ENCODE data around the gene RHPN2.
"Not testable (repeated sequence)": the region's sequence is repeated elsewhere in the genome, so short reads cannot be mapped to it uniquely, and the experiment has no call there.

The RHPN2 gene

GRCh38 chr19:33000510-33000909 lies 64.2 kb downstream of the RHPN2 start:
- H4K20me1 ChIP-seq (ENCODE audit: control insufficient read depth, insufficient read depth, low read depth, low read length): no peaks in the 10 kb centered on the region
- no peaks in the 10 kb centered on the region for H3K4me1 ChIP-seq (ENCODE audit: control insufficient read depth, low read length)
- H3K9me2 ChIP-seq (replicated peaks; ENCODE audit: control insufficient read depth, low read length): no peaks in the 10 kb centered on the region
- no peak overlapping the region for H3K4me3 ChIP-seq (ENCODE audit: low read length)
- H3K36me3 ChIP-seq (ENCODE audit: control insufficient read depth, low read length): no peaks in the 10 kb centered on the region
- TF ChIP-seq EZH2phosphoT487 (IDR thresholded peaks at IDR 0.05; ENCODE audit: borderline replicate concordance, low read length): no peak
- TF ChIP-seq CTCF (IDR thresholded peaks at IDR 0.05; ENCODE audit: low read depth, low read length, poor library complexity, severe bottlenecking): no peak
- H3F3A ChIP-seq (ENCODE audit: control insufficient read depth, insufficient read depth): no peaks in the 10 kb centered on the region
- no peak overlapping the region for H3K4me2 ChIP-seq (ENCODE audit: low read length)
- H3K27me3 ChIP-seq (ENCODE audit: control insufficient read depth, low read length): no peaks in the 10 kb centered on the region
- no peak overlapping the region for H3K27ac ChIP-seq (ENCODE audit: low read depth, low read length)
- no peaks in the 10 kb centered on the region for H3K9me3 ChIP-seq (ENCODE audit: control insufficient read depth, insufficient read depth, low read length)
- no peaks in the 10 kb centered on the region for H3K79me2 ChIP-seq (ENCODE audit: control insufficient read depth, low read length)

GRCh38 chr19:32998722-32999121 lies 66.0 kb downstream of the RHPN2 start:
- Histone ChIP-seq H3K4me1 (ENCODE audit: control insufficient read depth, low read length) (no peaks in the 10 kb centered on the region), H3K27ac (ENCODE audit: low read depth, low read length) (no peak overlapping the region), H4K20me1 (ENCODE audit: control insufficient read depth, insufficient read depth, low read depth, low read length) (no peaks in the 10 kb centered on the region), H3K27me3 (ENCODE audit: control insufficient read depth, low read length) (no peaks in the 10 kb centered on the region), H3K4me2 (ENCODE audit: low read length) (no peak overlapping the region), H3K9me3 (ENCODE audit: control insufficient read depth, insufficient read depth, low read length) (no peaks in the 10 kb centered on the region), H3F3A (ENCODE audit: control insufficient read depth, insufficient read depth) (no peaks in the 10 kb centered on the region), H3K9me2 (replicated peaks; ENCODE audit: control insufficient read depth, low read length) (no peaks in the 10 kb centered on the region), H3K79me2 (ENCODE audit: control insufficient read depth, low read length) (no peaks in the 10 kb centered on the region), H3K36me3 (ENCODE audit: control insufficient read depth, low read length) (no peaks in the 10 kb centered on the region), H3K4me3 (ENCODE audit: low read length) (no peak overlapping the region)
- no peak for TF ChIP-seq EZH2phosphoT487 (IDR thresholded peaks at IDR 0.05; ENCODE audit: borderline replicate concordance, low read length)
- no peak for TF ChIP-seq CTCF (IDR thresholded peaks at IDR 0.05; ENCODE audit: low read depth, low read length, poor library complexity, severe bottlenecking)

GRCh38 chr19:32997716-32998355 lies 66.9 kb downstream of the RHPN2 start:
- no peaks in the 10 kb centered on the region for H3K36me3 ChIP-seq (ENCODE audit: control insufficient read depth, low read length)
- no peak overlapping the region for H3K27ac ChIP-seq (ENCODE audit: low read depth, low read length)

GRCh38 chr19:32997061-32997464 lies 67.6 kb downstream of the RHPN2 start:
- not testable (repeated sequence) for H3K79me2 ChIP-seq (ENCODE audit: control insufficient read depth, low read length); H3K4me2 ChIP-seq (ENCODE audit: low read length); H4K20me1 ChIP-seq (ENCODE audit: control insufficient read depth, insufficient read depth, low read depth, low read length); H3K4me1 ChIP-seq (ENCODE audit: control insufficient read depth, low read length); H3K27ac ChIP-seq (ENCODE audit: low read depth, low read length); H3K27me3 ChIP-seq (ENCODE audit: control insufficient read depth, low read length); H3K9me2 ChIP-seq (replicated peaks; ENCODE audit: control insufficient read depth, low read length); H3K9me3 ChIP-seq (ENCODE audit: control insufficient read depth, insufficient read depth, low read length); H3K36me3 ChIP-seq (ENCODE audit: control insufficient read depth, low read length); H3K4me3 ChIP-seq (ENCODE audit: low read length); H3F3A ChIP-seq (ENCODE audit: control insufficient read depth, insufficient read depth)

More at GRCh38 chr19:32997716-32998355, 66.9 kb downstream of the RHPN2 start:
- no peaks in the 10 kb centered on the region for H3K9me2 ChIP-seq (replicated peaks; ENCODE audit: control insufficient read depth, low read length)
- no peaks in the 10 kb centered on the region for H3F3A ChIP-seq (ENCODE audit: control insufficient read depth, insufficient read depth)
- H3K4me1 ChIP-seq (ENCODE audit: control insufficient read depth, low read length): no peaks in the 10 kb centered on the region
- H4K20me1 ChIP-seq (ENCODE audit: control insufficient read depth, insufficient read depth, low read depth, low read length): no peaks in the 10 kb centered on the region
- TF ChIP-seq EZH2phosphoT487 (IDR thresholded peaks at IDR 0.05; ENCODE audit: borderline replicate concordance, low read length) (no peak), CTCF (IDR thresholded peaks at IDR 0.05; ENCODE audit: low read depth, low read length, poor library complexity, severe bottlenecking) (no peak)
- no peak overlapping the region for H3K4me2 ChIP-seq (ENCODE audit: low read length)
- no peaks in the 10 kb centered on the region for H3K79me2 ChIP-seq (ENCODE audit: control insufficient read depth, low read length)
- no peak overlapping the region for H3K4me3 ChIP-seq (ENCODE audit: low read length)
- no peaks in the 10 kb centered on the region for H3K9me3 ChIP-seq (ENCODE audit: control insufficient read depth, insufficient read depth, low read length)
- no peaks in the 10 kb centered on the region for H3K27me3 ChIP-seq (ENCODE audit: control insufficient read depth, low read length)

- H3F3A ChIP-seq (ENCODE audit: control insufficient read depth, insufficient read depth); H3K36me3 ChIP-seq (ENCODE audit: control insufficient read depth, low read length); H3K9me3 ChIP-seq (ENCODE audit: control insufficient read depth, insufficient read depth, low read length); H3K4me3 ChIP-seq (ENCODE audit: low read length); H3K27me3 ChIP-seq (ENCODE audit: control insufficient read depth, low read length); H3K4me2 ChIP-seq (ENCODE audit: low read length); H3K9me2 ChIP-seq (replicated peaks; ENCODE audit: control insufficient read depth, low read length); H3K27ac ChIP-seq (ENCODE audit: low read depth, low read length); H4K20me1 ChIP-seq (ENCODE audit: control insufficient read depth, insufficient read depth, low read depth, low read length); H3K4me1 ChIP-seq (ENCODE audit: control insufficient read depth, low read length); H3K79me2 ChIP-seq (ENCODE audit: control insufficient read depth, low read length): not testable (repeated sequence)
Measured at GRCh38 chr19:32995966-32996365, 68.7 kb downstream of the RHPN2 start.
